Right atrium auricular region (tissue), 2 donors: ENCODE results near the gene FBXW4. TPM values are rescaled to one million over a fixed set of nuclear protein-coding genes. Genes with fewer than 3 reads are reported as not detected.

Source experiments
- DNase-seq: peaks from one replicate; pipeline ENCODE4 v3.0.0-alpha.2; 2019; ENCODE audit warnings: low spot score
- H3K27ac ChIP-seq, 2 donors: fragments of 200-600 bp; sonication (generic); 1 replicate in 1 of 2; 2 replicates in 1 of 2; pipeline ENCODE4 v1.5.1; 2016 to 2019
- H3K27me3 ChIP-seq, 2 donors: fragments of 200-600 bp; sonication (generic); one replicate each; pipeline versions ENCODE4 v1.5.1 to v1.6.0; 2017 to 2019
- H3K36me3 ChIP-seq: fragments of 200-600 bp; sonication (generic); one replicate; pipeline ENCODE4 v1.5.1; 2016
- H3K4me1 ChIP-seq, 2 donors: fragments of 200-600 bp; sonication (generic); one replicate each; pipeline versions ENCODE4 v1.5.1 to v1.6.0; 2017 to 2019
- H3K4me3 ChIP-seq, 2 donors: fragments of 200-600 bp; sonication (generic); 1 replicate in 1 of 2; 2 replicates in 1 of 2; pipeline ENCODE4 v1.5.1; 2017 to 2019; ENCODE audit warnings: mild to moderate bottlenecking in 1 of 2, moderate library complexity in 1 of 2
- H3K9me3 ChIP-seq, 2 donors: fragments of 200-600 bp; sonication (generic); one replicate each; pipeline ENCODE4 v1.5.1; 2019
- CTCF ChIP-seq, 2 donors: fragments of 200-600 bp; sonication (generic); IDR thresholded peaks; one replicate each; pipeline ENCODE4 v1.5.1; 2019; ENCODE audit warnings: antibody characterized with exemption in 2 of 2
- total RNA-seq, 2 donors: library from RNA; depleted of rRNA; stranded (reverse); fragments of >200 nt; gene quantifications; one replicate each; pipeline ENCODE4 v1.1.0, GENCODE V29; 2016

Gene FBXW4
- total RNA-seq, 2 donors from 2014 or later, result 75.2 to 95.1 TPM

GRCh38 chr10:101617102-101617823 is 77.7 kb downstream of the FBXW4 start:
- H3K36me3 ChIP-seq, result peaks cover 20% of the 10 kb centered on the region
- TF ChIP-seq CTCF (IDR thresholded peaks at IDR 0.05), result no peak
- peaks cover 0 to 10% of the 10 kb centered on the region in 2 donors for H3K4me1 ChIP-seq
- no peaks in the 10 kb centered on the region for H3K27me3 ChIP-seq
- no peak overlapping the region for H3K27ac ChIP-seq
- no peaks in the 10 kb centered on the region for H3K9me3 ChIP-seq
- no peak for DNase-seq
- H3K4me3 ChIP-seq, result no peak overlapping the region

- Histone ChIP-seq H3K27me3 (no peaks in the 10 kb centered on the region), H3K4me3 (no peak overlapping the region), H3K36me3 (peaks cover 25% of the 10 kb centered on the region), H3K4me1 (peaks cover 0 to 10% of the 10 kb centered on the region in 2 donors), H3K9me3 (no peaks in the 10 kb centered on the region), H3K27ac (no peak overlapping the region)
- no peak for TF ChIP-seq CTCF (IDR thresholded peaks at IDR 0.05)
- no peak for DNase-seq
Measured at GRCh38 chr10:101616415-101617101, 78.4 kb downstream of the FBXW4 start.

GRCh38 chr10:101615525-101616116 is 79.3 kb downstream of the FBXW4 start:
- peaks cover 27% of the 10 kb centered on the region for H3K36me3 ChIP-seq
- no peak overlapping the region for H3K4me3 ChIP-seq

GRCh38 chr10:101614663-101615524 is 80.1 kb downstream of the FBXW4 start:
- no peak for DNase-seq
- H3K36me3 ChIP-seq, result peaks cover 34% of the 10 kb centered on the region

More at GRCh38 chr10:101615525-101616116, 79.3 kb downstream of the FBXW4 start:
- Histone ChIP-seq H3K27me3 (no peaks in the 10 kb centered on the region), H3K4me1 (peaks cover 0 to 10% of the 10 kb centered on the region in 2 donors), H3K9me3 (no peaks in the 10 kb centered on the region), H3K27ac (no peak overlapping the region)
- TF ChIP-seq CTCF (IDR thresholded peaks at IDR 0.05), result no peak
- no peak for DNase-seq

More at GRCh38 chr10:101614663-101615524, 80.1 kb downstream of the FBXW4 start:
- no peak overlapping the region for H3K27ac ChIP-seq
- no peaks in the 10 kb centered on the region for H3K9me3 ChIP-seq
- H3K4me3 ChIP-seq, result no peak overlapping the region
- no peaks in the 10 kb centered on the region for H3K27me3 ChIP-seq
- TF ChIP-seq CTCF (IDR thresholded peaks at IDR 0.05), result no peak
- H3K4me1 ChIP-seq, result peaks cover 0 to 10% of the 10 kb centered on the region in 2 donors
